Endothelial cell of umbilical vein (primary cell): ENCODE measurements around the gene XIRP2. TPM values are rescaled to one million over a fixed set of nuclear protein-coding genes. Genes with fewer than 3 reads are reported as not detected.

ENCODE experiments used
- BruUV-seq: library from RNA; stranded (reverse); fragments of 400-500 nt; replicated peaks from 2 replicates; lab custom pipeline; 2021; lab: Mats Ljungman, UMichigan
- CTCF ChIA-PET: fragments of 300-600, 350-600 bp; sonication (Branson Sonifier 250); formaldehyde crosslinking; loops from one replicate; lab custom pipeline; 2021; ENCODE audit warnings: antibody characterized with exemption, inconsistent platforms; lab: Charles Lee
- POLR2A ChIA-PET: fragments of 300-600, 350-600 bp; sonication (Branson Sonifier 250); formaldehyde crosslinking; loops from one replicate; lab custom pipeline; 2021; ENCODE audit warnings: antibody characterized with exemption, inconsistent platforms; lab: Charles Lee
- DNase-seq: peaks from one replicate; pipeline ENCODE4 v3.0.0-alpha.2; 2011; ENCODE audit warnings: low read depth, low spot score
- FAIRE-seq: peaks from 2 replicates; lab custom pipeline; 2011; peaks lifted over from hg19 to GRCh38; lab: Jason Lieb, UNC
- H2AFZ ChIP-seq: 2 replicates; pipeline ENCODE4 v1.6.0; 2012; ENCODE audit warnings: low read depth, low read length, control low read depth, inconsistent platforms
- H3K27ac ChIP-seq: 2 replicates; pipeline ENCODE4 v1.5.1; 2011; ENCODE audit warnings: low read depth, mild to moderate bottlenecking, control low read depth, low read length, moderate library complexity; ENCODE audit not compliant: insufficient read depth
- H3K27me3 ChIP-seq, 2 experiments: 2 replicates each; pipeline versions ENCODE4 v1.6.0 to v1.6.1; 2011; ENCODE audit warnings: low read length in 2 of 2, mixed read lengths in 1 of 2; ENCODE audit not compliant: control insufficient read depth in 2 of 2, insufficient read depth in 2 of 2
- H3K36me3 ChIP-seq, 2 experiments: 2 replicates in 1 of 2; 3 replicates in 1 of 2; pipeline ENCODE4 v1.5.1; 2011; ENCODE audit warnings: low read length in 2 of 2, mild to moderate bottlenecking in 1 of 2, moderate library complexity in 1 of 2; ENCODE audit not compliant: control insufficient read depth in 2 of 2, insufficient read depth in 2 of 2; ENCODE audit errors: extremely low read depth in 1 of 2
- H3K4me1 ChIP-seq: 3 replicates; pipeline ENCODE4 v1.5.1; 2011; ENCODE audit warnings: mild to moderate bottlenecking, low read length; ENCODE audit not compliant: control insufficient read depth, insufficient read depth; ENCODE audit errors: extremely low read depth
- H3K4me2 ChIP-seq: 2 replicates; pipeline ENCODE4 v1.6.1; 2011; ENCODE audit warnings: low read length, control low read depth, mixed read lengths; ENCODE audit not compliant: insufficient read depth
- H3K4me3 ChIP-seq, 3 experiments: fragments of 200-600 bp in 1 of 3; sonication (generic), shearing (Covaris generic) in 1 of 3; replicated peaks in 1 of 3; 2 replicates each; pipeline ENCODE4 v1.5.1; 2011 to 2016; ENCODE audit warnings: control low read depth in 3 of 3, low read length in 3 of 3, mild to moderate bottlenecking in 2 of 3, inconsistent platforms in 1 of 3, low read depth in 1 of 3, moderate library complexity in 1 of 3; ENCODE audit not compliant: insufficient read depth in 1 of 3
- H3K79me2 ChIP-seq: 2 replicates; pipeline ENCODE4 v1.6.0; 2012; ENCODE audit warnings: low read length, inconsistent platforms; ENCODE audit not compliant: control insufficient read depth, insufficient read depth
- H3K9ac ChIP-seq: replicated peaks from 2 replicates; pipeline ENCODE3; 2011; ENCODE audit warnings: low read length, control low read depth; ENCODE audit not compliant: insufficient read depth; ENCODE audit errors: extremely low read depth
- H3K9me1 ChIP-seq: replicated peaks from 3 replicates; pipeline ENCODE4 v1.6.0; 2011; ENCODE audit warnings: mild to moderate bottlenecking, low read length; ENCODE audit not compliant: control insufficient read depth, insufficient read depth; ENCODE audit errors: extremely low read depth
- H3K9me3 ChIP-seq: replicated peaks from 2 replicates; pipeline ENCODE4 v1.5.1; 2012; ENCODE audit warnings: low read length, inconsistent platforms; ENCODE audit not compliant: control insufficient read depth, insufficient read depth
- H4K20me1 ChIP-seq: replicated peaks from 2 replicates; pipeline ENCODE3; 2011; ENCODE audit warnings: mild to moderate bottlenecking, low read length; ENCODE audit not compliant: control insufficient read depth, insufficient read depth; ENCODE audit errors: extremely low read depth
- FOS ChIP-seq: IDR thresholded peaks from 2 replicates; pipeline ENCODE4 v1.6.1; 2011; ENCODE audit warnings: mild to moderate bottlenecking, low read length, moderate library complexity, borderline replicate concordance; ENCODE audit not compliant: insufficient read depth
- JUN ChIP-seq: IDR thresholded peaks from 2 replicates; pipeline ENCODE4 v1.6.1; 2011; ENCODE audit warnings: borderline replicate concordance, low read depth; ENCODE audit not compliant: insufficient read length, insufficient read depth
- MYC ChIP-seq: IDR thresholded peaks from one replicate; pipeline ENCODE4 v1.6.1; 2011; ENCODE audit warnings: mild to moderate bottlenecking, low read depth, low read length
- POLR2A ChIP-seq: IDR thresholded peaks from 2 replicates; pipeline ENCODE4 v1.6.1; 2012; ENCODE audit warnings: low read depth, mild to moderate bottlenecking, control low read depth, low read length
- POLR2AphosphoS5 ChIP-seq: IDR thresholded peaks from 2 replicates; pipeline ENCODE4 v1.6.1; 2012; ENCODE audit warnings: low read depth, mild to moderate bottlenecking, control low read depth, low read length, moderate library complexity; ENCODE audit not compliant: insufficient read depth
- dilution Hi-C: fragments of 300-500 bp; cut with MboI; formaldehyde crosslinking; loops from one replicate; pipeline ENCODE4 v1.15.0; 2019; ENCODE audit warnings: low sequenced_read_pairs; ENCODE audit not compliant: extremely low pct_ligation_motif_present
- intact Hi-C: fragments of 100-400 bp; cut with micrococcal nuclease; formaldehyde crosslinking; loops from one replicate; pipeline ENCODE4 v1.10.0; 2022
- polyA plus RNA-seq, 4 experiments: library from polyadenylated mRNA; depleted of rRNA in 3 of 4; stranded (reverse) in 3 of 4; unstranded in 1 of 4; fragments of >200 nt; gene quantifications; 2 replicates each; pipeline versions ENCODE4 v1.2.1 to v1.2.3, GENCODE V29; 2011 to 2012; ENCODE audit warnings: missing spikeins in 1 of 4
- total RNA-seq: library from RNA; stranded (reverse); gene quantifications from 2 replicates; pipeline ENCODE4 v1.2.3, GENCODE V29; 2021

The XIRP2 gene
- total and polyA plus RNA-seq, 2 donors (not counting 3 experiments of a cell fraction or from before 2014, with no cell fraction given) = 0.08 to 0.66 TPM

DNA sequence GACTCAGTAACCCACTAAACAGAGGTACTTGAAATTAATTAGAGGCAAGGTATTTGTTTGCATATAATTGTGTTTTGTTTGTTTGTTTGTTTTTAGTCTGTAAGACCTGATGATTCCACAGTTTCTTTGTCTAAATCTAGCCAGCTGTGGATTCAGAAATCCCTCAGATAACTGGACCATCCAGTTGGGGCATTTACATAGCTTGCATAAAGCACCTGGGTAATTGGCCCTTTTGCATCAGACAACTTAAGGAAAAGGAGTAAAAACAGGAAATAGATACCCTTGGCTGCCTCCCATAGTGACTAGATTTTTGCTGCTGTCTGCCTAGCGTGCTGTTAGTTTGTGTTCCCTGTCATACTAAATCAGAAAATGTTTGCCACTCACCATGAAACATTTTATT, 46.6 kb upstream of the XIRP2 start:
- H3K4me2 ChIP-seq = no peak overlapping the region
- no peaks in the 10 kb centered on the region for H3K4me1 ChIP-seq
- H3K9me3 ChIP-seq = no peaks in the 10 kb centered on the region
- BruUV-seq = no TSS peak
- ChIA-PET CTCF (no interaction called here), POLR2A (no interaction called here)
- dilution Hi-C loops = no loop called here
- no peak for DNase-seq
- no peak overlapping the region for H2AFZ ChIP-seq
- no peaks in the 10 kb centered on the region for H3K9me1 ChIP-seq
- no peaks in the 10 kb centered on the region for H3K27me3 ChIP-seq
- no peak overlapping the region for H3K4me3 ChIP-seq
- TF ChIP-seq JUN (no peak), POLR2A (no peak), POLR2AphosphoS5 (no peak)
- intact Hi-C loops = no loop called here
- H3K79me2 ChIP-seq = no peaks in the 10 kb centered on the region
- H3K36me3 ChIP-seq = no peaks in the 10 kb centered on the region
- H3K27ac ChIP-seq = no peak overlapping the region
- no peaks in the 10 kb centered on the region for H4K20me1 ChIP-seq
- no peak overlapping the region for H3K9ac ChIP-seq
- no peak for FAIRE-seq

DNA sequence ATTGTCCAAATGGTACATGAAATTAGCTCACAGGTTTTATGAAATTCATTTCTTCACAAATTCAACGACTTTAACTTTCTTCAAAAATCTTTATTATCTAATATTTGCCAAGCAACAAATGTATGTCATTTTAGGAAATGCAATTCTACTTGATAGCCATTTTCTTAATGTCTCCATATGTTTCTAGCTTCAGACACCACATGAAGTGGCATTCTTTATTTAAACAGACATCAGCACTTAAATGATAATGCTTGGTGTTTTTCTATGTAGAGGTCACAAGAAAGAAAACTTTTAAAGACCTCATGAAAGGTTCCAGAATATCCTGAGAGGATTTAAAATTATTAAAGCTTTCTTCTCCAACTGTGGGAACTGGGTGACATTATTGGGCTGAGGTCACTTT, 44.2 kb upstream of the XIRP2 start:
- Histone ChIP-seq H3K9ac (no peak overlapping the region), H2AFZ (no peak overlapping the region), H3K27me3 (no peaks in the 10 kb centered on the region), H3K4me3 (no peak overlapping the region), H3K9me1 (no peaks in the 10 kb centered on the region), H3K4me2 (no peak overlapping the region), H3K27ac (no peak overlapping the region), H3K36me3 (no peaks in the 10 kb centered on the region), H3K9me3 (no peaks in the 10 kb centered on the region), H3K4me1 (no peaks in the 10 kb centered on the region), H3K79me2 (no peaks in the 10 kb centered on the region), H4K20me1 (no peaks in the 10 kb centered on the region)
- ChIA-PET CTCF (no interaction called here), POLR2A (no interaction called here)
- DNase-seq (no peak), FAIRE-seq (no peak)
- dilution Hi-C loops (no loop called here), intact Hi-C loops (no loop called here)
- TF ChIP-seq MYC (no peak), FOS (no peak)
- no TSS peak for BruUV-seq
